Transverse colon (tissue), 4 donors: ENCODE results near the gene PNMA6E.
A peak's percentile ranks its signal among the peaks of the same experiment; 100 is the strongest.

Experiments used
- EP300 ChIP-seq: sonication (generic); formaldehyde crosslinking; IDR thresholded peaks from one replicate; pipeline ENCODE4 v1.6.1; 2017; ENCODE audit warnings: antibody characterized with exemption, low read depth
- POLR2AphosphoS5 ChIP-seq, 3 donors: sonication (generic); formaldehyde crosslinking; IDR thresholded peaks; one replicate each; pipeline ENCODE4 v1.6.1; 2016; ENCODE audit warnings: antibody characterized with exemption in 3 of 3
- TF ChIP-seq, protein P1 (sequence below), 5 experiments: fragments of 200-600 bp in 3 of 5; fragments of 450-650 bp in 2 of 5; sonication (generic) in 3 of 5; IDR thresholded peaks; 1 replicate in 2 of 5; 2 replicates in 3 of 5; pipeline ENCODE4 v1.5.1; 2016 to 2017; ENCODE audit warnings: antibody characterized with exemption in 5 of 5, inconsistent platforms in 3 of 5, mild to moderate bottlenecking in 2 of 5, moderate library complexity in 1 of 5

DNA sequence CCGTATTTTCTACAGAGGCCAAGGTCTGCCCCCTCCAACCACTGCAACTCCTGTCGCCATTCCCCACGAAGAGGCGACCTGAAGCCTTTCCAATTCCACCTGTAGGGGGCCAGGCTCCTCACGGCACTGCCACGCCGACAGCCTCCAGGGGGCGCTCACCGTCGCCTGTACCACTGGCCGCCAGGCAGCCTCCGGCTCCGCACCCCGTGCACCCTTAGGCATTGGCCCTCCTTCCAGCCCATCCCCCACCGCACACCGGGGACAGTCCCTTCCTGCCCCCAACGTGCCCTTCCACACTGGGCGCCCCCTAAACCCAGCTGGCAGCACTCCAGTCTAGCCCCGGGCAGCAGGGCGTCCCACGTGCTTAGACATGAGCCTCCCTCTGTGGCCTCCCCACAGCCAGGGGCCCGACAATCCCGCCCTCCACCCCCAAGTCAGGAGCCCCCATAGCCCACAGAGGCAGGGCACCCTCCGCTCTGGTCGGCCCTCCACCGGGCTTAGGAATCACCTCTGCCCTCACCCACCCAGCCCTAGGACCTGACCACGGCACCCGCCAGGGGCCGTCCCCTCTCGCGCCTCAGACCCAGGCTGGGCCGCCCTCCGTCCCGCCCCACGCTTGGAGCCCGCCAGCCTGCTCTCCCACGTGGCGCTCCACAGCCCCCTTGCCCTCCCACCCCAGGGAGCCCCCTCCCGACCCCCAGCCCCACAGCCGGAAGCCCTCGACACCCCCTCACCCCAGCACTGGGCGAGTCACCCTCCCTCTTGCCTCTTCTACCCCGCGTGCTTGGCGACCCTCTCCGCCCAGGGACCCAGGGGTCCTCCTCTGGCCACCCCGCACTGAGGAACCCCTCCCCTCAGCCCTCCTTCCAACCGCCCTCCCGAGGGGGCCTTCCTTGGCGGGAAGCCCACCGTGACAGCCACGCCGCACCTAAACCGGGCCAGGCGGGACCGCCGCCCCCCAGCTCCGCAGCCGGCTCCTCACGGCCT, 711 bp downstream of the PNMA6E start:
- TF ChIP-seq EP300 (no peak), POLR2AphosphoS5 (IDR thresholded peaks at IDR 0.05) (no peak)
- TF ChIP-seq, protein P1, sequence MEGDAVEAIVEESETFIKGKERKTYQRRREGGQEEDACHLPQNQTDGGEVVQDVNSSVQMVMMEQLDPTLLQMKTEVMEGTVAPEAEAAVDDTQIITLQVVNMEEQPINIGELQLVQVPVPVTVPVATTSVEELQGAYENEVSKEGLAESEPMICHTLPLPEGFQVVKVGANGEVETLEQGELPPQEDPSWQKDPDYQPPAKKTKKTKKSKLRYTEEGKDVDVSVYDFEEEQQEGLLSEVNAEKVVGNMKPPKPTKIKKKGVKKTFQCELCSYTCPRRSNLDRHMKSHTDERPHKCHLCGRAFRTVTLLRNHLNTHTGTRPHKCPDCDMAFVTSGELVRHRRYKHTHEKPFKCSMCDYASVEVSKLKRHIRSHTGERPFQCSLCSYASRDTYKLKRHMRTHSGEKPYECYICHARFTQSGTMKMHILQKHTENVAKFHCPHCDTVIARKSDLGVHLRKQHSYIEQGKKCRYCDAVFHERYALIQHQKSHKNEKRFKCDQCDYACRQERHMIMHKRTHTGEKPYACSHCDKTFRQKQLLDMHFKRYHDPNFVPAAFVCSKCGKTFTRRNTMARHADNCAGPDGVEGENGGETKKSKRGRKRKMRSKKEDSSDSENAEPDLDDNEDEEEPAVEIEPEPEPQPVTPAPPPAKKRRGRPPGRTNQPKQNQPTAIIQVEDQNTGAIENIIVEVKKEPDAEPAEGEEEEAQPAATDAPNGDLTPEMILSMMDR (IDR thresholded peaks at IDR 0.05): peak; percentile 22 to 47 (median 37)
